Measurements from ENCODE around the gene MAP3K2.
A peak's percentile ranks its signal among the peaks of the same experiment; 100 is the strongest.

Gene MAP3K2

DNA sequence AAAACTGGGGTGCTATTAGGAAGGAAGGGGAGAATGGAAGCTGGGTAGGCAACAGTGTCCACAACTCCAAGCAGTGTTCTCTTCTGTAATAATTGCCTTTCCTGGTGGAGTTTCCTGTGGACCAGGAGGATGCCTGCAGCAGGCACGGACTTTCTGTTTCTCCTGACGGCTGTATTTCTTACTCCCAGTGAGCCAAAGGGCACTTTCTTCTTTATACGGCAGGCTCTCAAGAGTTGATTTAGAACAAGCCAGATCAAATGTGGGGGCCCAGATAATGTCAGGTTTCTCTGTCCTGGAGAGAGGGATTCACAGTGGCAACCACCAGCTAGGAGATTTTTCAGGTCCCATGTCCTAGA lies 17.5 kb upstream of the MAP3K2 start:
- DNase-seq: no peak

DNA sequence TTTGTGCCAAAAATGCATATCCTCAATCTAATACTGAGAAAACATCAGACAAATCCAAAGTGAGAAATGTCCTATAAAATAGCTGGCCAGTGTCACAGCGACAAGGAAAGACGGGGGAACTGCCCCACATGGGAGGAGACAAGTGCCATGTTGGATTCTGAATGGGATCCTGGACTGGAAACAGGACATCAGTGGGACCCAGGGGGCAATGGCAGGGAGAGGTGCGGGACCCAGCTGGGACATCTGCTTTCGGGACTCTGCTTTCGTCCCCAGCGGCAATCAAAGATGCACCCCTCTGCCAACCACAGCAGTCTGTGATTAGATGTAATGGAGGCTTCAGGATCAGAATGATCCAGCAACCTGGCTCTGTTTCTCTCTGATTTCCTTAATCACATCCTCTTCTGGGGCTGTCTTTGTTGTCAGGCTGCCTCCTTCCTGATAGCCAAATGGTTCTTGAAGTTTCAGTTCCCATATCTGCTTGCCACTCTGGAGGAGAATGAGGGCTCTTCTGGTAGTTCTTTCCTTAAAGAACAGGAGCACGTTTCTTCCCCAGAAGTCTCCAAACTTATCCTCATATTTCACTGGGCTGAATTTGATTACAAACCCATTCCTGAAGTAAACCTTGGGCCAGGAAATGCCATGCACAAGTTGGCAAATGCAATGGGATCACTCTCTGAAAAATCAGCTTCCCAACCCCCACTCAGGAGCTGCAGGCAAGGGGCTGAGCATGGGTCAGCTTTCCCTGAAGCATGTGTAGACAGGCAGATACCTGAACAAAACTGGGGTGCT lies 16.9 kb upstream of the MAP3K2 start:
- DNase-seq: no peak

DNA sequence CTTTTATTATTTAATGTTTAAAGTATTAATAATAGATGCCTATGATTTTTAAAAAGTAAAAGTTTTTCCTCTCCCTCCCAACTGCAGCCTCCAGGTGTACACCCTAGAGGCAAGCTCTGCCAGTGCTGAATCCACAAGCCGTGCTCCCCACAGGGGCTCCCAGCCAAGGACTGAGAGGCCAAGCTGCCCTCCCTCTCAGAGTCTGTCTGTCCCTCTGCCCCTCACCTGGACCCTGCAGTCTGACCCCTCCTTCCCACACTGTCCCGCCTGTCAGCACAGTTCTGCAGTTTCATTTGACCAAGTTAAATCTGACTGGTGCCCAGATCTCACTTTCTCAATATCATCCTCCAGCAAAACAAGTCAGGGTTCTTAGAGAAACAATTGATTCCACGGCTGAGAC lies 15.7 kb upstream of the MAP3K2 start:
- DNase-seq: no peak

- DNase-seq: peak; percentile 38
Observed at GRCh38 chr2:127401757-127402695, 14.3 kb upstream of the MAP3K2 start.

DNA sequence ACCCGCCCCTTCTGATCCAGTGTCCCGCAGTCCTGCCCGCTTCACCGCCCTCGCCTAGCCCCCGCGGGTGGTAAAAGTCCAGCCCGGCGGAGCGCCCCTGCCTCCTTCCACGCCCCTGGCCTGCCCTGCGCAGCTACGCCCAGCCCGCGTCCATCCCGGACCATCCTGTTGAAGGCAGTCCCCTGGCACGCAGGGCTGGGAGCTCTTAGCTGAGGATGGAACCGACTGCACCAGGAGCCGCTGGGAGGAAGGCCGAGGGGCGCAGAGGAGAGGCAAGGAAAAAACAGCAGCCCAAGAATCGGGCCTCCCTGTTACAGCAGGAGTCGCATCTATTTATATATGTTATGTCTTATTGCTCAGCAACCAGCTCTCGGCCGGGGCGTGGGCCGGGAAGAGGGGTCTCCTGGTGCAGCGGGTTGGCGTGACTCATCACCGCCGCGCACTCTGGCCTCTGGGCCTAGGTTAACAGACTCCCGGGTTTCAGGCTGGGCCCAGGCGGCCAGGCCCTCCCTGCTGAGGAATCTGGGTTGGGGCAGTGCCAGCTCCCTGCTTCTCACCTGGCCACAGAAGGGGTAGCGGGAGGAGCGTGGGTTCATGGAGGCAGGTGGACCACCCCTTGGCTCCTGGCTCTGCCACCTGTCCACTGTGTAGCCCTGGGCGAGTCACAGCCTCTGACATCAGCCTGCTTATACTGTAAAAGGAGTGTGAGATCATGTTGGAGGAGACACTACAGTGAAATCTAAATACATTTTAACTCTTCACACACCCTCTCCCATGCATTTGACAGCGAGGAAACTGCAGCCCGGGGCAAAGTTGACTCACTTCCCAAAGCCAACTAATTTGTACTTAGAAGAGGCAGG lies 13.4 kb upstream of the MAP3K2 start:
- peak; percentile 63 for DNase-seq

GRCh38 chr2:127400533-127400896 lies 12.7 kb upstream of the MAP3K2 start:
- DNase-seq: no peak

GRCh38 chr2:127398239-127398590 lies 10.4 kb upstream of the MAP3K2 start:
- DNase-seq: peak; percentile 96

DNA sequence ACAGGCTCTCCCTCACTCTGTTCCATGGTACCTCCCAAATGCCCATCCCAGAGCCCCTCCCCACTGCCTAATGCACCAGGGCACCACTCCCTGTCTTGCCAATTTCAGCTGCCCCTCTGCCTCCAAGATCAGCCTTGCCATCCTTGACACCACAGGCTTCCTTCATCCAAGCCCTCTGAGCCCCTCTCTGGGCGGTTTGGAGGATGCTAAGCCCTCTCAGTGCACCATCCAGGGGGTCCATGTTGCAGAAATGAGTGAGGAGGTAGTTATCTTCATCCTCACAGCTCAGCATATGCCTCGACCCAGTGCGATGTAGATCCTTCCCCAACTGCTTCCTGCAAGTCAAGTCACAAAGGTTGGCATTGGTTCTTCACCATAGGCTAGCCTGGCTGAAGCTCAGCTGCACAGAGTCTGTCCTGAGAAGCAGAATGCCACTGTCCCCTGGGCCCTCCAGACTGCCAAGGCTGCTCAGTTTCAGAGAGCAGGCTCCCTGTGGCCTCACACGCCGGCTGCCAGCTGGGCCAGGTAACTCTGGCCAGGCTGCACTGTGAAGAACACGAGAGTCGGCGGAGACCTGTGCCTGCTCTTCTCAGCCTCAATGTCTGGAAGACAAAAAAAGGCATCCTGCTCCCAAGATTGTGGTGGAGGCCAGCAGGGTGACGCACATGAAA lies 9.9 kb upstream of the MAP3K2 start:
- no peak for DNase-seq

DNA sequence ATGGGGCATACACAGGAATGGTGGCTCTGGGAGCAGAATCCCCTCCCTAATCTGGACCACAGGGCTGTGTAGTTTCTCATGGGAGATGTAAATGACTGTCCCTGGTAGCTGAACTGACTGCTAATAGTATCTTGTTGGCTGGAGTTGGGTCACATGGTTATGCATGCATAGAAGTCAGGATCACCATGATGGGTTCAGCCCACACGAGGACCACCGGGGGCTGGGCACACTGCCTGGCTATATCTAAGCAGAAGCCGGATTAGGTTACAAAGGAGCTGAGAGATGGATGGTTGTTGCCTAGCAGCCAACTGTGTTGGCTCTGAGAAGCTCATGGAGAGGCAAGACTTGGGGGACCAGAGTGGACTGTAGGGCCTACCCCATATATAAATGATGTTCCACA lies 6.7 kb upstream of the MAP3K2 start:
- no peak for DNase-seq

GRCh38 chr2:127392828-127393578 lies 5.2 kb upstream of the MAP3K2 start:
- DNase-seq: peak; percentile 39

DNA sequence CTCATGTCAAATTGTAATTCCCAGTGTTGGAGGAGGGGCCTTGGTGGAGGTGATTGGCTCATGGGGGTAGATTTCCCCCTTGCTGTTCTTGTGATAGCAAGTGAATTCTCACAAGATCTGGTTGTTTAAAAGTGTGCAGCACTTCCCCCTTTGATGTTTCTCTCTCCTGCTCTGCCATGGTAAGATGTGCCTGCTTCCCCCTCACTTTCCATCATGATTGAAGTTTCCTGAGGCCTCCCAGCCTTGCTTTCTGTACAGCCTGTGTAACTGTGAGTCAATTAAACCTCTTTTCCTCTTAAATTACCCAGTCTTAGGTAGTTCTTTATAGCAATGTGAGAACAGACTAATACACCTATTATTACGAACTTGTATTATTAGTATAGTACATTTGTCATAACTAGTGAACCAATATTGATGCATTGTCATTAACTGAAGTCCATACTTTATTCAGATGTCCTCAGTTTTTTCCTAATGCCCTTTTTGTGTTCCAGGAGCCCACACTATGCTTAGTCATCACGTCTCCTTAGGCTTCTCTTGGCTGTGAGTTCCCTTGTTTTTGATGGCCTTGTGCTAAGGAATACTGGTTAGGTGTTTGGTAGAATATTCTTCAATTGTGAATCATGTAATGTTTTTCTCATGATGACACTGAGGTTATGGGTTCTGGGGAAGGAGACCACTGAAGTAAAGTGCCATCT lies 4.5 kb upstream of the MAP3K2 start:
- peak; percentile 57 for DNase-seq

DNA sequence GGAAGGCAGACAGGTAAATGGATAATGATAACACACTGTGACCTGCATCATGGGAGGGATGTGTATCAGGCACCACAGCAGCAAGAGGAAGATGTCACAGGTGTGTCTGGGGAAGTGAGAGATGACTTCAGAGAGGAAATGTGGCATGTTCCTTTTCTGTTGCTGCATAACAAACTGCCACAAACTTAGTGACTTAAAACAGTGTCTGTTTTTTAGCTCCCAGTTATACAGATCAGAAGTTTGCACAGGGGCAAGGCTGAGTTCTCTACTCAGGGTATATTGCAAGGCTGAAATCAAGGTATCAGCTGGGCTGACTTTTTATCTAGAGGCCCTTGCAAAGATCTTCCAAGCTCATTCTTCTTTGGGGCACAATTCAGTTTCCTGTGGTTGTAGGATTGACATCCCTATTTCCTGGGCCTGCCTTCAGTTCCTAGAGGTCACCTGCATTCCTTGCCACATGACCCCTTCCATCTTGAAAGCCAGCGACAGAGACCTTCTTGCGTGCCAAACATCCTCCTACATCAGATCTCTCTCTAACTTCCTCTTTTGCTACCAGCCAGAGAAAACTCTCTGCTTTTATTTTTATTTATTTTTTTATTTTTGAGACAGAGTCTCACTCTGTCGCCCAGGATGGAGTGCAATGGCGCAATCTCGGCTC lies 2.1 kb upstream of the MAP3K2 start:
- DNase-seq: no peak

DNA sequence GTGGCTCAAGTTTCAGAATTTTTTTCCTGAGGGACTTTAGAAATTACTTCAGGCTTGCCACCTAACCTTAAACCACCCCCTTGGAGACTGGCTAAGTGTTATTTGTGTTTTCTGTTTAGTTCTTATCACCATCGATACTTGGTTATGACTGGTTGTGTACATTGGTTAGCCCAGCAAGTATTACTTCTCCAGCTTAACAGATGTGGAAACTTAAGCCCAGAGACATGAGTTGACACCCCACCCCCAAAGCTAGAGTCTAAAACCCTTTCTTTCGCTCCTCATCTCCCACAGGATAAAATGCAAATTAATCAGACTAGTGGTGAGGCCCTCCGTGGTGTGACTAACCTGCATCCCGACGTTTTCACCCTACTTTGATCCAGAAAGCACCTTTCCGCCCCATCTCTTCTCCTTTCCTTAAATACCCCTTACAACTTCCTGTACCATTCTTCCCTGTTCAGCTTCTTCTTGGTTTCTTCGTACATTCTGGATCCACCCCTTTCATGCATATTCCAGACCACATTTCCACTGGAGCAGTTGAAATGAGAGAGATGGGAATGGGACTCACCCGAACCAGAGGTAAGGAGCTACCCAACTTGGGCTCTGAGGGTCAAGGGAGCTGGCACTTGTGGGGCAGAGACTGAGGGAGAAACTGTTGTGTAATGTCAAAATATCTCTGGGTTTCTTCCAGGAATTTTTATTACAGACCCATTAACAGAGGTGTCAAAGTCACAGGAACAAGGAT lies 819 bp upstream of the MAP3K2 start:
- DNase-seq: peak; percentile 24

DNA sequence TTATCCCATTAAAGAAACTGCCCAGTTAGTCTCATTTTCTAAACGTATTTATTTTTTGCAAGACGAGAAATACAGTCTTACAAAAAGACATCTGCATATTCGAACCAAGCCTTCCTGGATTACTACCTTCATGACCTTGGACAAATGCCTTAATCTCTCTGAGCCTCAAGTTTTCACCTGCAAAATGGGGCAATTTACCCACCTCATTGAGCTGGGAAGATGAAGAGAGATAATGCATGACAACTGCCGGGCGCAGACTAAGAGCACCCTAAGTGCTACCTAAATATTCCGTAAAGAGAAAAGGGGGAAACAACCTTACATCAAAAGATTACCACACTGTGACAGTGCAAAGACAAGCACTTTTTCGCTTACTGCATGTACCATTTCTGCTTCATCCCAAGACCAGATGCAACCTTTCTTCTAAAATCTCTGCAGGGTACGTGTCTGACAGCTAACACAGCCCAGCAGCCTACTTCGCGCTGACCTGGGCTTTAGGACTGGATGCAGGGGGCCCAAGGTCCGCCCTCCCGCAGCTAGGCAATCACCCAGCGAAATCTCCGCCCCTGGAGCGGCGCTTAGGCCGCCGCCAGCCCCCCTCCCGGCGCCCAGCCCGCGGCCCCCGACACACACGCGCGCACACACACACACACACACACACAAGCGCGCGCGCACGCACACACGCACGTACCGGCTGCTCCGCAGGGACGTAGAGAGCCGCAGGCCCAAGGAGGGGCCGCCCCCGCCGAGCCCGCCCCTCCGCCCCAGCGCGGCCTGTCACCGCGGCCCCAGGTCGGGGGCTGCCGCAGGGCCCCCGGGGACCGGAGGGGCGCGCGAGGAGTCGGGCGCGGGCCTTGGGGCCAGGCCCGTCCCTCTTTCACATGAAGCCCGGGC lies 766 bp downstream of the MAP3K2 start:
- peak; percentile 93 for DNase-seq

- DNase-seq: no peak
Observed at GRCh38 chr2:127386246-127386645, 1.5 kb downstream of the MAP3K2 start.

DNA sequence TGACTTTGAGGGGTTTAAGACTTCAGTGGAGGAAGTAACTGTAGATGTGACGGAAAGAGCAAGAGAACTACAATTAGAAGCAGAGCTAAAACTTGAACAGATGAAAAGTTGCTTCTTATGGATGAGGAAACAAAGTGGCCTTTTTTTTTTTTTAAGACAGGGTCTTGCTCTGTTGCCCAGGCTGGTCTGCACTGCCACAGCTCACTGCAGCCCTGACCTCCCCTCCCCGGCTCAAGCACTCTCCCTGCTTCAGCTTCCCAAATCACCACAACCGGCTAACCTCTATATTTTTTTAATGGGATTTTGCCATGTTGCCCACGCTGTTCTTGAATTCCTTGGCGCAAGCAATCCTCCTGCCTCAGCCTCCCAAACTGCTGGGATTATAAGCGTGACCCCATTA lies 3.2 kb downstream of the MAP3K2 start:
- DNase-seq: no peak

- no peak for DNase-seq
Observed at GRCh38 chr2:127382831-127383230, 4.9 kb downstream of the MAP3K2 start.

DNA sequence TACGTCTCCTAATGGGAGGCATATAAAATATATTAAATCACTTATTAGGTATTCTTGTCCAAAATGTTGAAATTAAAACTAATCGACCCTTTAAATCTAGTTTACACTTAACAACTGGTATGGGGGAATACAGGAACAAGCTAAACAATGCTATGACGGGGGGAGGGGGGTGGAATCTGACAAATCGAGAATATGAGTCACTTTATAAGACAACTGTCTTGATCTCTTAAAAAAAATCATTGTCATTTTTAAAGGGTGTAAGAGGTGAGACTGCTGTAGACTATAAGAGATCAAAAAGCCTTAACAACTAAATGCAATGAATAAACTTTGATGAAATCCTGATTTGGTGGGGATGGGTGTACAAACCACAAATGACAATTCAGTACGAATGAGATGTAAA lies 6.0 kb downstream of the MAP3K2 start:
- no peak for DNase-seq
